ENCODE measurements around the gene EVPL.
"Not testable (repeated sequence)": the region's sequence is repeated elsewhere in the genome, so short reads cannot be mapped to it uniquely, and the experiment has no call there.

Gene EVPL

DNA sequence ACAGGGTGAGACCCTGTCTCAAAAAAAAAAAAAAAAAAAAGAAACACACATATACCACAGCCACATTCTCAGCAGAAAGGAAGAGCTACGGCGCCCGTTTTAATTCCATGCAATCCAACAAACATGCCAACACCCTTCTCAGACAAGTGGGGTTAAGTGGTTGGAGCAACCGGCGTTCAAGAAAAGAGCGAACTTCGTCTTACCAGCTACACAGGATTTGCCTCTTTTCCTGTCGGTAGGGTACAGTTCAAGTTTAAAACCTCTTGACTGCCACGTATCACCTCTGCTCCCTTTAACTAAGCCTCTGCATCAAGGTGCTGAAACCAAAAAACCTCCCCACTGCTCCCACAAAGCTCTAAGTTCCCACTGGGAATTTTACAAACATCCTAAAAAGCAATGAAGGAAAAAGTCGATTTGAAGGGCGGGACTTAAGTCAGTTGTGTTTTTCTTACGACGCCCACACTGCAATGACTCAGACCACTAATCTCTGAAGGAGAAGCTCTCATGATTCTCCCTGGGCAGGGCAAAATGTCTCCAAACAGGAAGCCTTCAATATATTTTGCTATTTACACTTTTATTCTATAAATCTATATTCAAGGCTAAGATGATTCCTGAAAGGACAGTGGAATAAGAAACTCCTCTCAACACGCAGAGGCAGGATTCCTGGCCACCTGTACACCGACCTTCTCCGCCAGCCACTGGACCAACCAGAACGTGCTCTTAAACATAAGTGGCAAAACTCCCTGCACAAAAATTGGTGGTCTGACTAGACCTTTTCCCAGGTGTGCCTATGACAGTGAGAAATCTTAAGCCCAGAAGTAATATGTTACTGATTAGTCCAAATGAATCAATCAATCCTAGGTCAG, 26.4 kb upstream of the EVPL start:
- Histone ChIP-seq H3K27me3 (ENCODE audit: insufficient read depth, low read length) (no peaks in the 10 kb centered on the region), H3K9me3 (ENCODE audit: low read length) (no peaks in the 10 kb centered on the region), H2AFZ (ENCODE audit: low read depth, low read length) (no peak overlapping the region), H3K36me3 (ENCODE audit: insufficient read depth, low read length) (peaks cover 71% of the 10 kb centered on the region), H3K4me1 (ENCODE audit: insufficient read depth, low read length) (peaks cover 13% of the 10 kb centered on the region), H3K4me3 (ENCODE audit: low read length) (no peak overlapping the region)

GRCh38 chr17:76051561-76051960, 24.5 kb upstream of the EVPL start:
- H3K27me3 ChIP-seq (ENCODE audit: insufficient read depth, low read length): no peaks in the 10 kb centered on the region
- H3K36me3 ChIP-seq (ENCODE audit: insufficient read depth, low read length): peaks cover 70% of the 10 kb centered on the region

DNA sequence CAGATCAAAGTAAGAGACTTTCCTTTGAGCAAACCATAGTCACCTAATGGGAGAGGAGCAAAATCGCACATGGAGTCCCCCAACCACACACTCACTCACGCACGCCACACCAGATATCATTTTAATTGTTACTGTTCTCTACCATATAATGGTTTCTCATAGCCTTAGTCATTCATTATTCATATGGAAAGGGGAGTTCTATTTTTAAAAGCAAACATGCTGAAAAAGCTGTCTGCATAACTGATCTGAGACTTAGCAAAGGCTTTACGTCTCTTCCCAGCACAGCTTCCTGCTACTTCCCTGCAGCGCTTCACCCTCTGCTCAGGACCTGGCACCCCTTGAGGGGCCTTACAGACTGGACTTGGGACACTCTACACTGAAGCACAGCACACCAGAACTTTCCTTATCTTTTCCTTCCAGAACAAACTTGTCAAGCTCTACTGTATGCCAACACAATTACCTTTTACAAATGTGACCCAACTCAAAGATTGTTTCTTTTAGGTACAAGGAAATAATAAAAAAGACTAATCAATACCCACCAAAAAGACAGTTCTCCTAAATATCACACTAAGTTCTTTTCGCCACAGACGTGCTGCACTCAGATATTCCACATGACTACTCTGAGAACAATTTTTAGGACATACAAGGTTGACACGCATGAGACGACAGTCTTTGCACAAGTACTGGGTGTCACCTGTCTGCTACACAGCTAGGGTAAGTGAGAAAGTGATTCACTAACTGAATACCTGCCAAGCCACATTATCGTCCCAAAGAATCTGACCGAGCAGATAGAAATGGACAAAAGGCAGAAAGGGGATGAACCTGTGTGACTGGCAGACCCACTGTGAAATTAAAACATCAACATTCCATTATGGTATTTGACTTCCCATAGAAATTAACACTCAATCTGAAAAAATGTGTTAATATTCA, 23.7 kb upstream of the EVPL start:
- H2AFZ ChIP-seq (ENCODE audit: low read depth, low read length): no peak overlapping the region
- H3K4me1 ChIP-seq (ENCODE audit: insufficient read depth, low read length): peaks cover 13% of the 10 kb centered on the region
- no peaks in the 10 kb centered on the region for H3K27me3 ChIP-seq (ENCODE audit: insufficient read depth, low read length)
- H3K9me3 ChIP-seq (ENCODE audit: low read length): no peaks in the 10 kb centered on the region
- no peak overlapping the region for H3K4me3 ChIP-seq (ENCODE audit: low read length)
- H3K36me3 ChIP-seq (ENCODE audit: insufficient read depth, low read length): peaks cover 69% of the 10 kb centered on the region

More at GRCh38 chr17:76051561-76051960, 24.5 kb upstream of the EVPL start:
- H3K4me3 ChIP-seq (ENCODE audit: low read length): no peak overlapping the region
- H3K4me1 ChIP-seq (ENCODE audit: insufficient read depth, low read length): peaks cover 13% of the 10 kb centered on the region
- no peaks in the 10 kb centered on the region for H3K9me3 ChIP-seq (ENCODE audit: low read length)
- H2AFZ ChIP-seq (ENCODE audit: low read depth, low read length): no peak overlapping the region

DNA sequence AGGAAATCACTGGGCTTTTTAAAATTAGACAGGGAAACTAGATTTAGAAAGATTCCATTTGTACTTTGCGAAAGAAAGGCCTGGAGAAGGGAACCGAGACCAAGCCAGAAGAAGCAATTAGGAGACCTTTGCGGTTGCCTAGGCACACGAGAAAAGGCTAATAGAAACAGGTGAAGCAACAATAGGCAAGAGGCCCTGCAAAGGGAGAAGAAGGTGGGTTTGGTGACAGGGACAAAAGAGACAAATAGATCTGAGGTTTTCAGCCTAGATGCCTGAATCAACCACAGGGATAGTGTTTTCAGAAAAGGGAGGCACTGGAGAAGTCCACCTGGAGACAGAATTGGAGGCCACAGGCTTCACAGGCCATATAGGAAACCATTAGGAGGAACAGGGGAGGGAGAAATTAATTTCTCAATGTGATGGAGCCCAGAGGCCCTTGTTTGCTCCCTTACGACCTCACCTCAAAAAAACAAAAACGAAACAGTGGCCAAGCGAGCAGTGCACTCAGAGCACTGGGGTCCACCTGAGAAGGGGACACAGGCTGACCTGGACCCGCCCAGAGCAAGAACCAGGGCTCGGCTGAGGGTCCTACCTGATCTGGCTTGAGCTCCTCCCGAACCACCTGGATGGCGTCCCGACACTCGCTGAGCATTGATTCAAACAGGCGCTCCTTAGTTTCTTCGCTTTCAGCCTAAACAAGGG, 22.9 kb upstream of the EVPL start:
- Histone ChIP-seq H3K27me3 (ENCODE audit: insufficient read depth, low read length) (no peaks in the 10 kb centered on the region), H3K4me1 (ENCODE audit: insufficient read depth, low read length) (peaks cover 13% of the 10 kb centered on the region), H2AFZ (ENCODE audit: low read depth, low read length) (no peak overlapping the region), H3K9me3 (ENCODE audit: low read length) (no peaks in the 10 kb centered on the region), H3K36me3 (ENCODE audit: insufficient read depth, low read length) (peaks cover 73% of the 10 kb centered on the region), H3K4me3 (ENCODE audit: low read length) (no peak overlapping the region)

DNA sequence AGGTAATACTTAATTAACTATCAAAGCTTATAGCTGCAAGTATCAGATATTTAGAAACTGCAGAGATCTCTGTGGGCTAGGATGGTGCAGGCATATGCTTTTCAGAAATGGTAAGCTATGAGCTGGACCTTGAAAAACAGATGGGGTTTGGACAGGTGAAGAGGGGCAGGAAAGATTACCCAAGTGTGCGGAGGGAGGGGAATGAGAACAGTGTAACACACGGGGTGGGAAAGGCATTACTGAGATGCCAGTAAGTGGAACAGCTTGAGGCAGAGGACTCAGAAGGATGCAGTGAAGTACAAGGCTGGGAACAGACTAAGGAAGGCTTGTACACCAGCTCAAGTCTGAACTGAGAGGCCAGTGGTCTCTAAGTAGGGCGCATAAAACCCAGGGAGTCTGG, 22.1 kb upstream of the EVPL start:
- Histone ChIP-seq H3K9me3 (ENCODE audit: low read length) (no peaks in the 10 kb centered on the region), H3K4me1 (ENCODE audit: insufficient read depth, low read length) (peaks cover 13% of the 10 kb centered on the region), H2AFZ (ENCODE audit: low read depth, low read length) (no peak overlapping the region), H3K27me3 (ENCODE audit: insufficient read depth, low read length) (no peaks in the 10 kb centered on the region), H3K36me3 (ENCODE audit: insufficient read depth, low read length) (peaks cover 77% of the 10 kb centered on the region), H3K4me3 (ENCODE audit: low read length) (no peak overlapping the region)

GRCh38 chr17:76048711-76049110, 21.6 kb upstream of the EVPL start:
- H3K27me3 ChIP-seq (ENCODE audit: insufficient read depth, low read length): no peaks in the 10 kb centered on the region
- H3K9me3 ChIP-seq (ENCODE audit: low read length): no peaks in the 10 kb centered on the region
- H3K4me3 ChIP-seq (ENCODE audit: low read length): no peak overlapping the region
- peaks cover 13% of the 10 kb centered on the region for H3K4me1 ChIP-seq (ENCODE audit: insufficient read depth, low read length)
- peaks cover 77% of the 10 kb centered on the region for H3K36me3 ChIP-seq (ENCODE audit: insufficient read depth, low read length)
- H2AFZ ChIP-seq (ENCODE audit: low read depth, low read length): no peak overlapping the region

DNA sequence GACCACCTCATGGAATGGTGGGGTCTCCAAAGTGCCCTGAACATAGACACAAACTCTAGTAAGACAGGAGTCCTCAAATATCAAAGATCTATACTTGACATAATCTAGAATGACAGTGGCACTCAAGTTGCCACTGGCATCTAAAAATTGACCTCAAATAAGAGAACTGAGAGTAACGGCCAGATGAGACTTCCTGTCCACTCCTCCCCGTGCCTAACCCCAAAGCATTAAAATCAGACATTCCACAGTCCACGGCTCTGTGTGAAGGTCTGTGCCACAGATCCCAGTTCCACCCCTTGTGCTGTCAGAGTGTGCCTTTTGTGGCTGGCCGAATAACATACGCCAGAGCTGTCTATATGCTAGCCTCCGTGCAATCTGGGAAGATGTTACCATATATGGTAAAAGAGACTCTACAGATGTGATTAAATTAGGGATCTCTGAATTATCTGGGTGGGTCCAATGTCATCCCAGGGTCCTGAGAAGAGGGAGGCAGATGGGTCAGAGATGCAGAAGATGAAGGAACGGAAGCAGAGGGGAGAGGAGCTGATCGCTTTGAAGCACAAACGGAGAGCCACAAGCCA, 21.0 kb upstream of the EVPL start:
- Histone ChIP-seq H3K36me3 (ENCODE audit: insufficient read depth, low read length) (peaks cover 77% of the 10 kb centered on the region), H3K9me3 (ENCODE audit: low read length) (no peaks in the 10 kb centered on the region), H3K4me1 (ENCODE audit: insufficient read depth, low read length) (peaks cover 13% of the 10 kb centered on the region), H2AFZ (ENCODE audit: low read depth, low read length) (no peak overlapping the region), H3K4me3 (ENCODE audit: low read length) (no peak overlapping the region), H3K27me3 (ENCODE audit: insufficient read depth, low read length) (no peaks in the 10 kb centered on the region)

DNA sequence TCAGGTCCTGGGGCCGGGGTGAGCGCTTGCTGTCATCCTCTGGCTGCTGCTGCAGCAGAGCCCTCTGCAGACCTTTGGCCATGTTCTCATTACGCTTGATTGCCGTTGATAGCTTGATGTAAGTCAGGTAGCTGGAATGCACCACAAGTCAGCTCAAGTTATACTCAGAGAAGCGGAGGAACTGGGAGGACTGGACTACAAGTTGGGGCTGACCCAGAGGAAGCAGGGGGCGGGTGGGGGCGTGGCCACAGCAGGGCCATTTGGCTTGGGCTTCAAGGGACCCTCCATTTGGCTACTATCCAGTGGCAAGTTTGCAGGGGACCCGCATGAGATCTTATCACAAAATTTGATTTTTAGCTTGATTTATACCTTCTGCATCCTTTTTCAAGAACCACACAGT, 19.0 kb upstream of the EVPL start:
- no peak overlapping the region for H2AFZ ChIP-seq (ENCODE audit: low read depth, low read length)
- H3K36me3 ChIP-seq (ENCODE audit: insufficient read depth, low read length): peaks cover 81% of the 10 kb centered on the region
- no peaks in the 10 kb centered on the region for H3K27me3 ChIP-seq (ENCODE audit: insufficient read depth, low read length)
- no peaks in the 10 kb centered on the region for H3K9me3 ChIP-seq (ENCODE audit: low read length)
- peaks cover 13% of the 10 kb centered on the region for H3K4me1 ChIP-seq (ENCODE audit: insufficient read depth, low read length)
- no peak overlapping the region for H3K4me3 ChIP-seq (ENCODE audit: low read length)

GRCh38 chr17:76044475-76045007, 17.4 kb upstream of the EVPL start:
- not testable (repeated sequence) for H3K4me1 ChIP-seq (ENCODE audit: insufficient read depth, low read length); H3K9me3 ChIP-seq (ENCODE audit: low read length); H2AFZ ChIP-seq (ENCODE audit: low read depth, low read length); H3K27me3 ChIP-seq (ENCODE audit: insufficient read depth, low read length); H3K4me3 ChIP-seq (ENCODE audit: low read length)
- H3K36me3 ChIP-seq (ENCODE audit: insufficient read depth, low read length): peaks cover 82% of the 10 kb centered on the region

- not testable (repeated sequence) for H3K27me3 ChIP-seq (ENCODE audit: insufficient read depth, low read length); H2AFZ ChIP-seq (ENCODE audit: low read depth, low read length); H3K4me3 ChIP-seq (ENCODE audit: low read length); H3K4me1 ChIP-seq (ENCODE audit: insufficient read depth, low read length); H3K9me3 ChIP-seq (ENCODE audit: low read length)
- H3K36me3 ChIP-seq (ENCODE audit: insufficient read depth, low read length): peaks cover 82% of the 10 kb centered on the region
Observed at GRCh38 chr17:76042868-76043267, 15.8 kb upstream of the EVPL start.

GRCh38 chr17:76040376-76040775, 13.3 kb upstream of the EVPL start:
- Histone ChIP-seq H3K9me3 (ENCODE audit: low read length) (no peaks in the 10 kb centered on the region), H3K27me3 (ENCODE audit: insufficient read depth, low read length) (no peaks in the 10 kb centered on the region), H3K4me1 (ENCODE audit: insufficient read depth, low read length) (no peaks in the 10 kb centered on the region), H3K4me3 (ENCODE audit: low read length) (no peak overlapping the region), H3K36me3 (ENCODE audit: insufficient read depth, low read length) (peaks cover 61% of the 10 kb centered on the region), H2AFZ (ENCODE audit: low read depth, low read length) (no peak overlapping the region)

DNA sequence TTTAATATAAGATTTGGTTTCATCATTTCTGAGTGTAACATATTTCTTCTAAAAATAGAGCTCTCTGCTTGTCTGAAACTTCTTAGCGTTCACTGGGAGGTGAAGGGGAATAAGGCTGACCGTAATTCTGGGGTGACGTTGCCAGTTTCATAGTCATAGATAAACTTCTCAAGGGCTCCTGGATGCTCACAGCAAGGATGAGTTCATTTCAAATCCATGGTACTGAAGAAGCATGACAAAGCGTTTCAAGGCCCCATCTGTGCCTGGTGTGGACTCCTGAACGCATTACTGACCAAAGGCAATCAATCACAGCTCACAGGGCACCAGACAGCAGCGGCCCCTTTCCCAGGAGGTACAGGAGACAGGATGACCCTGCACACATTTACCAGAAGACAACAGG, 12.0 kb upstream of the EVPL start:
- H3K4me1 ChIP-seq (ENCODE audit: insufficient read depth, low read length): no peaks in the 10 kb centered on the region
- no peaks in the 10 kb centered on the region for H3K27me3 ChIP-seq (ENCODE audit: insufficient read depth, low read length)
- peaks cover 50% of the 10 kb centered on the region for H3K36me3 ChIP-seq (ENCODE audit: insufficient read depth, low read length)
- no peak overlapping the region for H3K4me3 ChIP-seq (ENCODE audit: low read length)
- no peak overlapping the region for H2AFZ ChIP-seq (ENCODE audit: low read depth, low read length)
- H3K9me3 ChIP-seq (ENCODE audit: low read length): no peaks in the 10 kb centered on the region
